ENCODE results near the gene EOGT.
A peak's percentile ranks its signal among the peaks of the same experiment; 100 is the strongest.

EOGT gene

GRCh38 chr3:69008980-69009379, 4.5 kb downstream of the EOGT start:
- no peak for DNase-seq

DNA sequence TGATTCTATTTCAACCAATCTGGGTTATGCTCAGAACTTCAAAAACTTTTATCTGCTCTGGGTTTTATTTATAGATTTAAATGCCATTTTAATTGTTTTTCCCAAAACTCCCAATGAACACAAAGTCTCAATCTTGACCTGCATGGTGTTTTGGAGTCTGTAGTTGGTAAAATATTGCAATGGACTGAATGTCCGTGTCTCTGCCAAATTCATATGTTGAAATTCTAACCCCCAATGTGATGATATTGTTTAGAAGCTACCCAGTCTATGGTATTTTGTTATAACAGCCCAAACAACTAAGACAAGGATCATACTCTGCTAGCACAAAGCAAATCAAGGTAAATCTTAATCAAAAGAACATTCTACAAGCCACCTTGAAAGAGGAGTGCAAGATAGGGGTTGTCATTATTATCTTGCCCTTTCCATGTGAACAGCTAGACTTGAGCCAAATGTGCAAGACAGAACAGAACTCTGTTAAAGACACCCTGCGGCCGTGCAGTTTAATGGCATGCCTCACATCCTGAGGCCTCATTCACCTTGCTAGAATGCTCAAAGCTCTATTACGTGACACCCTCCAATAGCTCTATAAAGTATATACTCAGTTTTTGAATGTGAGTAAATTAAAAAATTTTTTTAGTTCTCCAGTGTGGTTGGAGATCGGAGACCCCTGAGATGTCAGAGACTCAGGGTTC, 7.5 kb downstream of the EOGT start:
- no peak for DNase-seq

DNA sequence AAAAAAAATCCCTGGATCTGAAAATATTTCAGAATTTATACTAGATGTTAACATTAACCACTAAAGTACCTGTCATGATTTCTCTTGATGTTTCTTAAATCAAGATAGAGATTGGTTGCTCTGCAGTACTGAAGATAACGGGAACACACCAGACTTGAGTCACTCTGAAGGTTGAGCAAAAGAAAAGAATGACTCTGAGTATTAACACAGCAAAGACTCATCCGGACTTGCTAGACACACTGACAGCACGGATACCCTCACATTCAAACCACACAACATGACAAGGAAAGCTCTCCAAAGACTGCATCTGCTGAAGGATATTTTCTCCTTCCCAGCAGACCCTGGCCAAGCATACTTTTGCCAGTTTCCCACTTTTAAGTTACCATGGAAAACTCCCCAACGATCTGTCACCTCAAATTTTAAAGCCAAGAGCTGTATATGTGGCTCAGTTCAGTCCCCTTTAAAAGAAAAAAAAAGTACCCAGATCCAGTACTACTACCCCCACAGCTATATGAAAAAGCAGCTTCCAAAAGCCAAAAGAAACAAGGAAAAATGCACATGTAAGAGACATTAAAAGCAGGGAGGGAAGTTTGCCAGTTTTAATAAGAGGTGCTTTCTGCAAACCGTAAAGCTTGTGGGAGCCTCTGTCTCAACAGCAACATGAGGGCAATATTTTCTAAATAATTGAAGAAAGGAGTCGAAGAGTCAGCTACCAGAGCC, 8.3 kb downstream of the EOGT start:
- DNase-seq = no peak

GRCh38 chr3:69004138-69004537, 9.3 kb downstream of the EOGT start:
- no peak for DNase-seq

- DNase-seq = no peak
These were observed 13.9 kb downstream of the EOGT start for GRCh38 chr3:68999605-69000004.

DNA sequence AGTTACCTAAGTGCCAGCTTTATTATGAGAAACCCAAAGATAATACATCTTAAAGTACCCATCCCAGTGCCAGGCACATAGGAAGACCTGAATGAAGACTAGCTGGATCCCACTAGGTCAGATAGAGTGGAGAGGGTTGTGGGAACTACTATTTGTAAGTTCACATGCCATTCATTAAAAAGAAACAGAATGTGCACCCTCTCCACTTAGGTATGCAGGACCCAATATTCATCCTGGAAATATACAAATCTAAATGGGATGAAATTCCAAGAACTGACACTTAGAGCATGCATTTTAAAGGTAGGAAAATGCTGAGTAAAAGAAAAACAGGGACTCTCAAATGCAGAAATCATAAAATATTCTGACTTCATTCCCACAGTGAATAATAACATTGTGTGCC, 14.3 kb downstream of the EOGT start:
- no peak for DNase-seq

- DNase-seq = no peak
These were observed 15.6 kb downstream of the EOGT start for GRCh38 chr3:68997887-68998286.

DNA sequence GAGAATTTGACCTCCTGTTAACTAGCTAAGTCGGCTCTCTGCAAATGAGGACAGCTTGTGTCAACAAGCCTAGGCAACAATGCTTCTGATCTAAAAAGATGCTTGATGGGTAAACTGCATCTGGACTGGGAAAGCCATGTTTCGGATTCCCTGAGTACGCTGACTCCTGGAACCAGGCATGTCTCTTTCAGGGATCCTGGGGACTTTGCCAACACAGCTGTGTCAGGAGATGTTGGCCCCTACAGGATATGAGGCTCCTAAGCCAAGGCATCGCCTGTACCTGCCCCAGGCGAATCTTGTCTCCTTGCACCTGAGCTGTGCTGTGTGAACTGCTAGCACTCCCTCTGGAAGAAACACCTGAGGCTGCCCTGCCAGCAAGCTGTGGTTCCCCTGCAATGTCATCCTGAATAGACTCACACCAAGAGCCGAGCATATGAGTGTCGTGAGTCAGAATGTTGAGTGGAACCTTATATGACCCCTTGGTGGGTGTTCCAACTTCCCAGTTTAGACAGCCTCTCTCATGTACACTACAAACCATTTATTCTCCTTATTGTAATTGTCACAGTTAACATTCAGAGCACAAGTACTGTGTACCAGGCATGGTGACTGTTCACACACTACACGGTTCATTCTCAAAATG, 17.0 kb downstream of the EOGT start:
- DNase-seq = no peak

GRCh38 chr3:68988740-68989139, 24.7 kb downstream of the EOGT start:
- DNase-seq = no peak

GRCh38 chr3:68987322-68987721, 26.2 kb downstream of the EOGT start:
- DNase-seq = no peak

DNA sequence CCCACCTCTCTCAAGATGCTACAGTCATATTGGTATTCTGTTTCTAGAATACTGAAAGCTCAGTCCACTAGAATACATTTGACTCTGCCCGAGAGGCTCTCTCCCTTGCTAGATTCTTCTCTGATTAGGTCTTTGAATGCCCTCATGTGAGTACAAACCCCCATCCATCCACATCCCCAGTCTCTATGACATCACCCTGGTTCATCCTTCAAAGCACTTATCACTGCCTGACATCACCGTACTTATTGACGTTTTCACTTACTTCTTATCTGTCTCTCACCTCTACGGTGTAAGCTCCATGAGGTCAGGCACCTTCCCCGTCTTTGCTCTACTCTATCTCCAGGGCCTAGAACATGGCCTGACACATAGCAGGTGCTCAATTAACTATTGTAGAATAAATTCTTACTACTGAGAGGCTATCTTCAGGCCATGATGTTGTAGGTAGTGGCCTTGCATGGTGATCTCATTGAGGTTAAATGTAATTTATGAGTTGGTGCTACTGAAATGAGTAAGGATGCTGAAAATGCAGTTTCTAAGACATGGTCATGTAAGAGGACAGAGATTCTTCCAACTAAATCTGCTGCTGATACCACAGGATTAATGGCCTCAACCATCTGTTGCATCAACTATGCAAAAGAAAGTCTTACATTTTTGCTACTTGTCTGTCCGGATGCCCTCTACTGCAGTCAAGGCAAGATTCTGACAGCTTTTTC, 26.8 kb downstream of the EOGT start:
- DNase-seq = no peak

GRCh38 chr3:68985146-68985790, 28.2 kb downstream of the EOGT start:
- no peak for DNase-seq

- DNase-seq = no peak
These were observed 29.4 kb downstream of the EOGT start for GRCh38 chr3:68984011-68984530.

DNA sequence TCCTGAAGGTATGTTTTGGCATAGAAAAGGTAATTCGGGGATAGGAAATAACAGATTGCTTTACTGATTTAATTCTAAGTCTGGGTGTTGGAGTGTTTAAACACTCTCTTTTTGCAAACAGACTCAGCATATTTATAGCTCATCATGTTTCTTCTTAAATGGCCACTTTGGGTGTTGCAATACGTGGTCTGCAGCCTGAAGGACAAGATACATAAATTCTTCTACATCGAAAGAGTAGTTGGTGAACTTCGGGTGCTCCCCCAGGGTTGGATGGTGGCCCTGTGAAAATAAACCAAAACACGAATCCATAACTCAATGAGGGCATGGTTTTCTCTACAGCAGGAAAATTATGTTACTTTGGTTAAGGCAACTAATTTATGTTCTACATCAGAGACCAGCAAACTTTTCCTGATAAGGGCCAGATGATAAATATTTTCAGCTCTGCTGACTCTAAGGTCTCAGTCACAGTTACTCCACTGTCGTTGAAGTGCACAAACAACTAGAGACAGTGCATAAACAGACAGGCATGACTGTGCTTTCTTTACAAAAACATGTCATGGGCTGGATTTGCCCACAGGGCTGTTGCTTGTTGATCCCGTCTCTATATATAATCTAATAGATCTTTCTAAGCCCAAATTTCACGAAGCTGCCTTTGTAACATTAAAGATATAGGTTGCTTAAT, 35.9 kb downstream of the EOGT start:
- no peak for DNase-seq

DNA sequence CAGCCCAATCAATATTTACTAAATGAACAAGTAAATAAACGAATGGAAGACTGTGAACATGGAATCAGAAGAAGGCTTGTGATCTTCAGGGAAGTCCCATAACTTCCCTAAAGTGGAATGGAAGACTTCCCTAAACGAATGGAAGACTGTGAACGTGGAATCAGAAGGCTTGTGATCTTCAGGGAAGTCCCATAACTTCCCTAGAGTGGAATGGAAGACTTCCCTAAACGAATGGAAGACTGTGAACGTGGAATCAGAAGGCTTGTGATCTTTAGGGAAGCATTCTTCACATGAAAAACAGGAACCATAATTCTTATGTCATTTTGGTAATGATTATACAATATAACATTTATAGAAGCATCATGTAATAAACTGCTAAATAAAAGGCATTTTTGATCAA, 38.8 kb downstream of the EOGT start:
- DNase-seq = no peak

DNA sequence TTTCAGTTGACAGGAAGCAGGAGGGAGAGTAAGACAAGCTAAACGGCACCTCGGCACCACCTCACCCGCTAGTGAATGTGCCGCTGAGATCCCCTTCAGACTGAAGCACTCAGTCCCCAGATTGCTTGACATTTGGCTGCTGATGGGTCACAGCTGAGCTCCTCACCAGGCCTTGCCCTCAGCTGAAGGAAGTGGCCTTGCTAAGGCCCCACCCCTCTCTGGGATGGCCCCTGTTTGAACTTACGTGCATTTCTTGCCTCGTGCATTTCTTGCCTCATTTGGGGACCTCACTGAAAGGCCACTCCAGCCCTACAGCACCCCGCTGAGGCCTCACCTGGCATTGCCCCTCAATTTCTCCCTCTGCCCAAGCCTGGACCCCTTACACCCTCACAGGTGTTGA, 39.8 kb downstream of the EOGT start:
- no peak for DNase-seq

DNA sequence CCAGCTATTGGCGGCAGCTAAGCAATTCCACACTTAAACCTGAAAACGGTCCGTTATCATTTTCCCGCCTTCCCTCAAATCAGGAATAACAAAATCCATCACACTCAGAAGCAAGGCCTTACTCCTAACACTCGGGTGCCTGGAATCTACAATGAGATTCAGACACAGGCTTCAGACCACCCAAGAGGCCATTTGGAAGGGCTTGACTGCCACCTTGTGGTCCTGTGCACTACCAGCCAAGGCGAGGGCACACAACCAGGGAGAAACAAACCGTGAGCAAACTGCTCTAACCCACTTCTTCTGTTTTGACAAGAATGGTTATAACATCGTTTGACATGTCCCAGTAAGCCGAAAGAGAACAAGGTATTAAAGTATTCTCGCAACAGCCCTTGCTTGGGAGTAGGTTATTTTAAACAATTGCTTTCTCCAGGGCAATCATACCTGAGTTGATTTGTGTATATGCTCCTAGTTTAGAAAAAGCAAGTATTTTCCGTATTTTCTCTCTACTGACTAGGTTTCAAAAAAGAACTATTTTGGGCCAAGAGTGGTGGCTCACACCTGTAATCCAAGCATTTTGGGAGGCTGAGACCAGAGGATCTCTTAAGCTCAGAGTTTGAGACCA, 41.0 kb downstream of the EOGT start:
- DNase-seq = peak; percentile 12

DNA sequence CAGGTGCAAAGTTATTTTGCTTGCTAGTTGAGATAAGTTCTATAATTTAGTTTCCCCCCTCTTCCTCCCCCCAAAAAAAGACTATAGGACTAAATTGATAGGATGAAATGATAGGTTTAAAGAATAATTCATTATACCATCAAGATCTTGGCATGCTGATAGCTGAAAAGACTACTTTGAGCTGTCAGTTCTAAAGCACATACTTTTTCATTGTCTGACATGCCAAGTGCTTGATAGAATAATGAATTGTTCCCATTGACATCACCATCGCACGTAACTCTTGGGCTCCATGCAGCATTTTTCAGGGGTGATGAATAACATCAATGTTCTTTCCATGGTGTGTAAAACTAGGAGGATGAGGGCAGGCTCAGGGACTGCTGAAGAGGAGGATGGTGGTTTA, 48.8 kb downstream of the EOGT start:
- no peak for DNase-seq

DNA sequence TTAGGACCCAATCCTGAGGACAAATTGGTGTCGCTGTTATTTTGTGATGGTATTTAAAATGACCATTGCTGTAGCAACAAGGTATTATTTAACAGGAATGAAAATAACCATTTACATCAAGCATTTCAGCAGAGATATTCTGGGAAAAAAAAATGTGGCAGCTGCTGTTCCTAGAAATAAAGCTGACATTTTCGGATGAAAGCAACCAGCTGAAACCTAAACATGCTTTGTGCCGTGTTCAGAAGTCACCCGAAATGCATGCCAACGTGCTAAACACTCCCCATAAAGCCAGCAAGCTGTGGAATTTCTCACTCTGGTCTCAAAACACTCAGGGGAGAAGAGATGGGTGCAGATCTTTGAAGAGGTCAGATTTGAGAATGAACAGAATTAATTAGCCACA, 49.6 kb downstream of the EOGT start:
- DNase-seq = no peak

DNA sequence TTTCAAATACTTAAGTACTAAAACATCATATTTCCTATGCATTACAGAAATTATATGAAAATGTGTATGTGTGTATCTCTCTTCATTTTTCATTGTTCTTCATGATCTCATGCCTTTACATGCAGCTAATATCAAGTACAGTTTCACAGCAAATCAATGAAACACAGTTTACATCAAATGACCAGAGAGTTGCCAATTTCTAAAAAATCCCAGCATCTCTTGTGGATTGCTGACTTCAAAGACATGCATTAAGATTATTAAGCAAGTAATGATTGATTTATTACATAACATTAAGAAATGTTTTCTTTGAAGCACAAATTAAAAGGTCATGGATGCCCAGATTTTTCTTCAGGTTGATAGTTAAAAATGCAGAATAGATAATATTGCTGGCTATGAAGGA, 50.1 kb downstream of the EOGT start:
- no peak for DNase-seq

DNA sequence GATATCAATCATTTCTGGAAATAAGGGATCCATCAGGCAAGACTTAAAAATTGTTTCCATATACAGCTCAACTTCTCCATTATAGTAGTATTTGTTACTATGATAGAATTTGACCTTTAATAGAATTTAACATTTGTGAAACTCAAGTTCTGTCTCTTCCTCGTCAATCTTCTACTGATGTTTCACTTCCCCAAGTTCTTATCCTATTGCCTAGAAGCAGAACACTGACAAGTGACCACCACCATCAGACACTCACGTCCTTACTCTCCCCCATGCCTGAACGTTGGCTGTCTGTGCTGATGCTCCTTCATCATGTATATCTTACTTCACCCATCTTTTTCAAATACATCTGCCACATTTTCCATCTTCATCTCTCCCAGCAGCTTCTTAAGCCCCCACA, 54.6 kb downstream of the EOGT start:
- DNase-seq = no peak

DNA sequence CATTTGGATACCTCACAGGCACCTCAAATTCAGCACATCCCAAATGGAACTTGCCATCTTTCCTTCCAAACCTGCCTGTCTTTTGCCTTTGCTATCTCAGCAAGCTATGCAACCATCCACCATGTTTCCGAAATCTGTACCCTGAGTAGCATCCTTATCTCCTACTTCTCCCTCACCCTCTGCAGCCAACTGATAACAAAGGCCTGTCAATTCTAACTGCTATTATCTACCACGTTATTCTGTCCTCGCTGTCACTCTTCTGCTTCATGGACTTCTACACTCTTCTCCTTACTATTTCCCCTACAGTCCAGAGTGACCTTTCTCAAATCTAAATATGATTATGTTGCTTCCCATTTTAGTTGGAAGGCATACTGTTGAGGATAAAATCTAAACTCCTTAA, 55.6 kb downstream of the EOGT start:
- DNase-seq = no peak

Data from NCI-H748 treated with DMSO at 0.1 percent for 48 hours (cell line).